ENCODE data around the gene ATXN1L.
"Not testable (repeated sequence)": the region's sequence is repeated elsewhere in the genome, so short reads cannot be mapped to it uniquely, and the experiment has no call there.

The ATXN1L gene

DNA sequence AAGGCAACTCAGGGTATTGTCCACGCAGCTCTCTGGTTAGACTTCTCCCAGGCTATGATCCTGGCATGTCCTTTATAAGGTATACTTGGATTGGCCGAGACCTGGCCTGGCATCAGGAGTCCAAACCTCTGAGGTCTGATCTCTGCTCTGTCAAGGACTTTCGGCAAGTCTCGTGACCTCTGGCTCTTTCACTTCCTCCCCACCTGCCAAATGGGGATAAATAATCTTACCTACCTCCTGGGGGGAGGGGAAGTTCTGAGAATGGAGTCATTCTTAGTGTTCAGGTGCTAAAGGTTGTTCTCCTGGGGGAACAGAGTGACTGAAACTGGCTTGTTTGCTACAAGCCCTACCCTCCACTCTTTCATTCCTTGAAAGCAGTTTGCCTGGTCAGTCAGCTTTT lies 7.6 kb downstream of the ATXN1L start:
- no peak for DNase-seq

- no peak for DNase-seq
Measured at GRCh38 chr16:71854369-71854948, 8.7 kb downstream of the ATXN1L start.

DNA sequence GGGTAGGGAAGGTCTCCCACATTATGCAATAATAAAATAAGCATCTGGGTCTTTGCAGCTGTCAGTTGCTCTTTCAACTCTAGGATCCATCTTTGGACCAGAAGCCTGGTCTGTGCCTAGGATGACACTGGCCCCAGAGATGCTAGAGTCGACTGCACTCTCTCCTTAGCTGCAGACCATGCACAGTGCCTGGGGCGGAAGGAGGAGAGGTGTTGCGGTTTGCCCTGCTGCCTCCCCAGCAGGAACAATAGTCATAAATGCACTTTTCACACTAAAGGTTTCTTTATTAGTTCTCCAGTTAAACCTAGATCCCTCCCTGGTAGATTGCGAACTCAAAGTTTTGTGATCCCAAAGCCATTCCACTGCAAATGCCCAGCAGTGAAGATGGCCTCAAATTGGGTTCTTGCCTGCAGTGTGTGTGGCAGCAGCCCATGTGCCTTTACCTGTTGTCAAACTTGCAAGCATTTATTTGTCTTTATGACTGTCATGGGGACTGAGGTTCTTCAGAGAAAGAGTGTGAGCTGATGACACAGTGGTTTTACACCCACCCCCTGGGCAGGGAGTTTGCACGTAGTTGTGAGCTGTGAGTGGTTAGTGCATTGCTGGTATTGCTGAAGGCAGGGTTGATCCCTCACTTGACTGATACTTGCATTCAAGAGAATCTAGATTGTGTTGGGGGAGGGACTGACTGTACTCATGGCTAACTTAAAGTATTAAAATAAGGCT lies 10.3 kb downstream of the ATXN1L start:
- no peak for DNase-seq

GRCh38 chr16:71859762-71860521 lies 14.2 kb downstream of the ATXN1L start:
- DNase-seq, result no peak

DNA sequence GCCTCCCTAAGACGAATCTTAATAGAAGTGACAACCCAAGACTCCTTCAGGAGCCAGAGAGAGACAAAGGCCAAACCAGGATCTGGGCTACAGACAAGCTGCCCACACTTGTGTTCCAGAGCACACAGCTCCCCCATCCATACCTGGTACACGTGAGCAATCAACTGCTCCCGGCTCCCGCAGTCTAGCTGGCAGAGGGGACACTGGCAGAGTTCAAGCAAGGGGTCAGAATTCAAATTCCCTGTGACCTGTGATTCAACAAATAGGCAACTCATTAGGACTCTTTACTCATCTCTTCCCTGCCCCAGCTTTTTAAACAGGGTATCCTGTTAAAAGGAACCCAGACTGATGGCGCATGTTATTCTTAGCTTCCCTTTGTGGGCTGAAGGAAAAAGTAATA lies 18.2 kb downstream of the ATXN1L start:
- no peak for DNase-seq

DNA sequence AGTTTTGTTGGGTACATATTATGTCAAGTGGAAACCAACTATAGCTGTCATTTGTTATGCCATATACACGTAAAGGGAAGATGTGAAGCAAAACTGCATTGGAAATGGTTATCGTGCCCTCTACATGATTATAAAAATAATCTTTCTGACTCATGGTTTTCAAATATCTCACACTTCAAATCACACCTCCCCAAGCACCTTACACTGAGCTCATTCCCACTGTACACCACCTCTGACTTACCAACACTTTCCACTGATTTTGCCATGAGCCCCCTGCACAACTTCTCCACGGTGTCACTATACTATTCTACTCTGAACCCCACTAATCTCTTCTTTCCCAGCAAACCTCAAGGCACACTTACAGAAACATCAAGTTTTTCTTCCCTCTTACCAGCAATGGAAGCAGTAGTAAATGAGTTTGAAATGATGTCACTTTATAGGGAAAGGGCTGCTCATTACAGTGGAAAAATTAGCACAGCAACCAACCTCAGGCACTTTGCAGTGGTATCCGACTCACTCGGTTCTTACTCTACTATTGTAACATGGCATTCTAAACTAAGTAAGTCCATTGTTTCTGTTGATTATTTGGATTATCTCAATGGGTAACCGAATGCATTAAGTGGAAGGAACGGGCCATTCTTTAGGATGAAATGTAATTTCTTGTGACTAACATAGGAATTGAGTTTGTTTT lies 19.5 kb downstream of the ATXN1L start:
- DNase-seq, result no peak

GRCh38 chr16:71867175-71867574 lies 21.4 kb downstream of the ATXN1L start:
- DNase-seq, result not testable (repeated sequence)

DNA sequence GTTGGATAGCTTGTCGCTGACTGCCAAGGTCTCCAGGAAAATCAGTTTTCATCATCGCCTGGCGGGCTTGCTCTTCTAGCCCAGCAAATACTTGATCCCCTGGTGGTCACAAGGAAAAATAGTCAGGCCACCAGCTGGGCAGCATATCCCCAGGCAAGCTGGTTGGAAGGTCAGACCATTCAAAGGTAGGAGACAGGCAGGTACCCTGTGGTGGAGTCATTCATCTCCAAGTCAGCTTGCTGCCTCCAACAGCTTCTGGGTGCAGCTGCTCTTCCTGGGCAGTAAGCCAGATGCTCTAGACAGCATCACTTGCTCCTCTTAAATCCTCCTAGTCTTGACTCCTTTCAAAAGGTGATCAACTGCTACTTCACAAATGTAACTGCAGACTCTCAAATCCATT lies 22.2 kb downstream of the ATXN1L start:
- no peak for DNase-seq

- no peak for DNase-seq
Measured at GRCh38 chr16:71869089-71869488, 23.3 kb downstream of the ATXN1L start.

DNA sequence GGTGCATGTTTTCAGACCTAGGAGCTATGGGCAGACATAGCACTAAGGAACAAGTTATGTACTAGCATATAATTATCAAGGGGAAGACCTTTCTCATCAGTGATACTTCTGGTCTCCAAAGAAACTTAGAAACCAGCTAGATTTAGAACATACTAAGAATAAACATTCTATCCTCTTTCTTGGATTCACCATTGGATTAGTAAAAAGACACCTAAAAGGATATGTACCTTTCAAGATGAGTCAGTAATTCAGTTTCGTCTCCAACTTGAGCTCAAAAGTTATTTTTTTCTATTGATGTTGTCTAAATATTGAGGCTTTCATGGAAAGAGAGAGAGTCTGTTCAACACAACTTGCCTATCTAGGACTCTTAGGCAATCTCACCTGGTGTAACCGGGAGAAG lies 25.0 kb downstream of the ATXN1L start:
- DNase-seq, result no peak

DNA sequence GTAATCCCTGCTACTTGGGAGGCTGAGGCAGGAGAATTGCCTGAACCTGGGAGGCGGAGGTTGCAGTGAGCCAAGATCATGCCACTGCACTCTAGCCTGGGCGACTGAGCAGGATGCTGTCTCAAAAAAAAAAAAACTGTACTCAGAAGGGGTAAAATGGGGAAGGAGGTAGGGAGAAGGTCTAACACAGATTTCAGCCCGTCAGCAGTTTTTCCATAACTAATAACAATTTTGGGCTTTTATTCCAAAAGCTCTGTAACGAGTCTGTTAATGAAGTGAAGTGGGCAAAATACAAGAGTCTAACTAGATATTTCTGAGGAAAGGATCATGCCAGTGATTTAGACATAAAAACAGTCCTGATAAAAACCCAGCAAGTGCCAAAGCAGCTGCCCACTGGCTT lies 27.4 kb downstream of the ATXN1L start:
- DNase-seq, result no peak

DNA sequence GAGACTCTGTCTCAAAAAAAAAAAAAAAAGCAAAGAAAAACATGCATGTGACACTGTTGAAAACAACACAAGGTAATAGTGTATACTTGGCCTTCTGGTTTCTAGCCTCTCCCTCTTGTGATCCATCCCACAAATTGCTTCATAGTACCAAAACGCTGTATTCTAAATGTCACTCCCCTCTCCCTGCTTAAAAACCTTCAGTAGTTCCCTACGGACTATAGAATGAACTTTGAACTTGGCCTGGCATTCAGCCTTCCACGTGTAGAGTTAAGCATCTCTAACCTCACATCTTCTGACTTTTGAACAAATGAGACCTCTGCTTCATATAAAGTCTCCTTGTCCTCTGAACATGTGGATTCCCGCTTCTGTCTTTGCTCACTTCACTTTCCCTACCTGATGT lies 33.1 kb downstream of the ATXN1L start:
- no peak for DNase-seq

DNA sequence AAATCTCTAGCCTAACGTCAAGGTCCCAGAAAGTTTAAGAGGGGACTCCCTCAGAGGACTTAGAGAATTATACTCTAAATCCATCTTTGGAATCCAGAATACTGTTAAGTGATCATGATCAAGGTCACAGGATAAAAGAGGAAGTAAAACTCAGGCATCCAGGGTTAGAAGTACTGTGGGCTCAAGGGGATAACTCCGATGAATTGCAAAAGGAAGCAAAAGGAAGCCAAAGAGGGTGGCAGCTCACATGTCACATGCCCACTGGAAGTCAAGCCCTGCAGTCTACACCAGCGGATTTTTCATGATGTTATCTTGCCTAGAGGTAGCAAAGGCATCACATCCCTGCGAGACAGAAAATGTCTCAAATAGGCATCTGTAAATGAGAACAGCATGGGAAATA lies 34.4 kb downstream of the ATXN1L start:
- DNase-seq, result no peak

DNA sequence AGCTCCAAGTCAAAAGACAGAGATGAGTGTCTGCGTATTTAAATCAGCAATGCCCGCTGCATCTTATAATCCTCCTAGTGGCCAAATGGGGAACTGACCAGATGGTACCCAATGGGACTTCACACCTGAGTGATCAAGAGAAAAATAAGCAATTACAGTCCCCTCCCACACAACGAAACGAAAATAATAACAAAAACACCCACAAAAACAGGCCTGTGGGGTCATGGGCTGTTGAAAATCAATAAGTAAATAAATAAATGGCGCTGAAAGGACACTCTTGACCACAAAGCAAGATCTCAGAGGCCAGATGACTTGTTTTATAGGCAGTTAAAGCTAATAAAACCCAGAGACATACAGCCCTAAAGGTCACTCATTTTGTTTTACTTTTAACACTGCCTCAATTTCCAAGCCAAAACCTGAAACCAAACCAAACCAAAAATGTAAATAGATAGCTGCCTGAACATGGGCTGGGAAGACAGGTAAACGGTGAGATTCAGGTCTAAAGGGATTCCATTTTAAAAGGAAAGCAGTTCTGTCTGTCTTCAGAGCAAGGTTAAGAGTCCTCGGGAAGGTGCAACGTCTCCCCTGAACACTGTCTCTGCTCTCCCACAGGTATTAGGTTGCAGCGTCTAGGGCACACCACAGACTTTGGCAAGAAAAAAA lies 36.9 kb downstream of the ATXN1L start:
- peak; percentile 55 for DNase-seq

- DNase-seq, result no peak
Measured at GRCh38 chr16:71883168-71883848, 37.5 kb downstream of the ATXN1L start.

GRCh38 chr16:71883849-71884638 lies 38.3 kb downstream of the ATXN1L start, which contains the start of gene ZNF821:
ZNF821 (minus strand) TSS chr16:71884182; CDS start chr16:71879946, 4,236 bp downstream.
- DNase-seq, result peak; percentile 93

DNA sequence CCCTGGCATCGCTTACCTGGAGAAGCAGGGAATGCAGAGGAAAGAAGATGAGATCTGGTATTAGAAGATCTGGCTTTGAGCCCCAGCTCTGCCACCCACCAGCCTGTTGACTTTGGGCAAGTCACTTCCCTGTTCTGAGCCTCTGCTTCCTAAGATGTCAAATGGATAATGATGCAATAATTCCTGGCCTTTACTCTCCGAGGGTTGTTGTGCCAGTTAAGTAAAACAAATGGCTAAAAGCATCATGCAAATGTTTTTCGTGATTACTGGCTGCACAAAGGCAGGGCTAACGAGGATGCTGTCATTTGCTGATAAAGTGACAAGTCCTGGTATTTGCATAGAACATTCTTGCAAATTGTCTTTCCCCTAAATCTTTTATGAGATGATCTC lies 39.5 kb downstream of the ATXN1L start:
- no peak for DNase-seq

DNA sequence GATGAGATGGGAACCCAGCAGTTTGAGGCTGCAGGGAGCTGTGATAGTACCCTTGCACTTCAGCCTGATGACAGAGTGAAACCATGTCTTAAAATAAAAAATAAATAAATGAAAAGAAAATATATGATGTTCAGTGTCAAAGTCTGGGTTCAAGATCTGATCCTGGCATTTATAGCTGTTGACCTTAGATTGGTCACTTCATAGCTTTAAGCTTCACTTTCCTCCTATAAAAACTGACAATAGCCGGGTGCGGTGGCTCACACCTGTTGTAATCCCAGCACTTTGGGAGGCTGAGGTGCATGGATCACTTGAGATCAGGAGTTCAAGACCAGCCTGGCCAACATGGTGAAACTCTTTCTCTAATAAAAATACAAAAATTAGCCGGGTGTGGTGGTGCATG lies 43.4 kb downstream of the ATXN1L start:
- no peak for DNase-seq

DNA sequence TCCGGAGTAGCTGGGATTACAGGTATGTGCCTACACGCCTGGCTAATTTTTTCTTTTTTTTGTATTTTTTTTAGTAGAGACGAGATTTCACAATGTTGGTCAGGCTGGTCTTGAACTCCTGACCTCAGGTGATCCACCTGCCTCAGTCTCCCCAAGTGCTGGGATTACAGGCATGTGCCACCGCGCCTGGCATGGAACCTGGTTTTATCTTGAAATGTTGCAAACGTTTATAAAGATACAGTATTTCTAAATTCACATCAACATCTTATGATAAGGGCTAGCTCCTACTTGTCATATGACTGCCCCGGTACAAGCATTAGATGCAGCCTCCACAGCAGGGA lies 48.1 kb downstream of the ATXN1L start:
- DNase-seq, result no peak

GRCh38 chr16:71894229-71894920 lies 48.6 kb downstream of the ATXN1L start:
- no peak for DNase-seq
